AG09319 (cell line): ENCODE measurements around the gene MYMX.

Experiments used
- DNase-seq: peaks from one replicate; pipeline ENCODE4 v3.0.0-alpha.2; 2010; ENCODE audit warnings: low read depth; ENCODE audit errors: extremely low read depth
- CTCF ChIP-seq: IDR thresholded peaks from 2 replicates; pipeline ENCODE4 v1.5.1; 2011; ENCODE audit warnings: low read depth, mild to moderate bottlenecking, inconsistent platforms, low read length, moderate library complexity

MYMX gene

GRCh38 chr6:44237021-44237812 lies 20.5 kb downstream of the MYMX start:
- TF ChIP-seq CTCF: no peak
- DNase-seq: peak; percentile 84

- DNase-seq: no peak
- peak; percentile 82 for TF ChIP-seq CTCF
Observed at GRCh38 chr6:44237813-44238433, 21.2 kb downstream of the MYMX start.

- TF ChIP-seq CTCF: no peak
- DNase-seq: no peak
Observed at GRCh38 chr6:44238687-44239350, 22.1 kb downstream of the MYMX start.

GRCh38 chr6:44243345-44243744 lies 26.6 kb downstream of the MYMX start:
- no peak for DNase-seq

GRCh38 chr6:44245391-44245911 lies 28.7 kb downstream of the MYMX start:
- no peak for TF ChIP-seq CTCF
- DNase-seq: no peak

More at GRCh38 chr6:44243345-44243744, 26.6 kb downstream of the MYMX start:
- TF ChIP-seq CTCF: no peak

- TF ChIP-seq CTCF: peak; percentile 11
- peak; percentile 61 for DNase-seq
Observed at GRCh38 chr6:44245912-44246662, 29.4 kb downstream of the MYMX start.
